GM06990 (cell line): ENCODE results near the gene SOX11.

Experiments used
- DNase-seq: peaks from one replicate; pipeline ENCODE4 v3.0.0-alpha.2; 2011; ENCODE audit not compliant: insufficient read length; ENCODE audit errors: extremely low read depth
- H3K27me3 ChIP-seq: replicated peaks from 2 replicates; pipeline ENCODE4 v1.6.0; 2011; ENCODE audit warnings: low read length; ENCODE audit not compliant: control insufficient read depth, insufficient read depth
- H3K36me3 ChIP-seq: 2 replicates; pipeline ENCODE4 v1.5.1; 2011; ENCODE audit warnings: low read length; ENCODE audit not compliant: control insufficient read depth, insufficient read depth
- H3K4me3 ChIP-seq: replicated peaks from 2 replicates; pipeline ENCODE4 v1.5.1; 2011; ENCODE audit warnings: low read depth, mild to moderate bottlenecking, control low read depth, low read length
- TF ChIP-seq, protein P1 (sequence below): IDR thresholded peaks from 2 replicates; pipeline ENCODE4 v1.5.1; 2011; ENCODE audit warnings: low read length, control low read depth, mild to moderate bottlenecking, inconsistent platforms; ENCODE audit not compliant: insufficient read depth, poor library complexity, severe bottlenecking

The SOX11 gene

DNA sequence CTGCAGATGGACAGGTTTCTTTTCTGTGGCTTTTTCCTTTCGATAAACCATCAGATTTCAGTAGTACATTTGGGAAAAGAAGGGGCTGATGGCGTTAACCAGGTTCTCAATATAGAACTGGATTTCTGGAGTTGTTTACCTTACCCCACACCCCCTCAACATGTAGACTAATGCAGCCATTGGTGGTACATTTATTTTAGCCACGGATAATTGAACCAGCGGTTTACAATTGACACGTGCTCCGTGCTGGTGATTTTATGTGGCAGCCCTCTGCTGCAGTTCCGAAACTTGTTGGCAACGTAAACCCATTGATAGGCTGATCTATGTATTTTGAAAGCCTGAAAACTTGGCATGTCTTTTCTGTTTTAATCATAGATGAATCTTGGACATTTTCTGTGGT, 5.4 kb downstream of the SOX11 start:
- TF ChIP-seq, protein P1, sequence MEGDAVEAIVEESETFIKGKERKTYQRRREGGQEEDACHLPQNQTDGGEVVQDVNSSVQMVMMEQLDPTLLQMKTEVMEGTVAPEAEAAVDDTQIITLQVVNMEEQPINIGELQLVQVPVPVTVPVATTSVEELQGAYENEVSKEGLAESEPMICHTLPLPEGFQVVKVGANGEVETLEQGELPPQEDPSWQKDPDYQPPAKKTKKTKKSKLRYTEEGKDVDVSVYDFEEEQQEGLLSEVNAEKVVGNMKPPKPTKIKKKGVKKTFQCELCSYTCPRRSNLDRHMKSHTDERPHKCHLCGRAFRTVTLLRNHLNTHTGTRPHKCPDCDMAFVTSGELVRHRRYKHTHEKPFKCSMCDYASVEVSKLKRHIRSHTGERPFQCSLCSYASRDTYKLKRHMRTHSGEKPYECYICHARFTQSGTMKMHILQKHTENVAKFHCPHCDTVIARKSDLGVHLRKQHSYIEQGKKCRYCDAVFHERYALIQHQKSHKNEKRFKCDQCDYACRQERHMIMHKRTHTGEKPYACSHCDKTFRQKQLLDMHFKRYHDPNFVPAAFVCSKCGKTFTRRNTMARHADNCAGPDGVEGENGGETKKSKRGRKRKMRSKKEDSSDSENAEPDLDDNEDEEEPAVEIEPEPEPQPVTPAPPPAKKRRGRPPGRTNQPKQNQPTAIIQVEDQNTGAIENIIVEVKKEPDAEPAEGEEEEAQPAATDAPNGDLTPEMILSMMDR: no peak
- H3K27me3 ChIP-seq: no peaks in the 10 kb centered on the region
- no peak overlapping the region for H3K4me3 ChIP-seq
- DNase-seq: no peak
- H3K36me3 ChIP-seq: no peaks in the 10 kb centered on the region

GRCh38 chr2:5698134-5698533, 6.0 kb downstream of the SOX11 start:
- Histone ChIP-seq H3K36me3 (no peaks in the 10 kb centered on the region), H3K27me3 (no peaks in the 10 kb centered on the region), H3K4me3 (no peak overlapping the region)
- no peak for DNase-seq
- TF ChIP-seq, protein P1: no peak

- Histone ChIP-seq H3K36me3 (no peaks in the 10 kb centered on the region), H3K27me3 (no peaks in the 10 kb centered on the region), H3K4me3 (no peak overlapping the region)
- DNase-seq: no peak
- TF ChIP-seq, protein P1: no peak
Measured at GRCh38 chr2:5699963-5700362, 7.8 kb downstream of the SOX11 start.

DNA sequence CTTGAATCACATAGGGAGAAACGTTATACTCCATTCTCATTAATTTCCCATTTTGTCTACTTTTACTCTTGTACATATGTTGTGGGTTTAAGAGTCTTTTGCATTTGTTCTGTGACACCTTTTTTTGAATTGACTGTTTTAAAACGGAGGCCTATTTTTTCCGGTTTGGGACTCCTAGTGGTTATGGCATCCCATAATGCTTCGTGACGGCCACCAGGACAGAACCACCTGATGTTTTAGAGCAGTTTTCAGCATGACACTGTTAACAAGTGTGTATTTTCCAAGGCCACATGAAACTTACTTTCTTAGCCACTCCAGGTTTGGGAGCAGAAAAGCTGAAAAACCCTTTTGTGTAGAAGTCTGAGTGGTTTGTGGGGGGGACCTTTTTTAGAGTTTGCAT, 8.4 kb downstream of the SOX11 start:
- TF ChIP-seq, protein P1: no peak
- Histone ChIP-seq H3K27me3 (no peaks in the 10 kb centered on the region), H3K4me3 (no peak overlapping the region), H3K36me3 (no peaks in the 10 kb centered on the region)
- no peak for DNase-seq

DNA sequence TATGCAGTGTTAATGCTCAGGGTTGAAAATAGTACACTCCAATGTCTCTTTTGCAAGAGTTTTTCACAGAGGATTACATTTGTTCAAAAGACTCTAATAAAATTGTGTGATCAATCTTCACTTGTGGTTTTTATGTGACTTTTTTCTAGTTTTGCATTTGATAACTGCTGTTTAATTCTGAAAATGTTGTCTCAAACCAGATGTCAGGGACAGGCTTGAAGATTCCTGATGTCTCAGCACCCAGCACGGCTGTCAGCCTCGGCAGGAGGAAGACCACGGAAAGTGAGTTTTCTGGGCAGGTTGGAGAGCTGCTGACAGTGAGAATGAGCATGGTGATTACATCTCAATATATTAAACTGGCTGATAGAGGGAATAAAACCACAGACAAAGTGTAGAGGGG, 9.1 kb downstream of the SOX11 start:
- H3K27me3 ChIP-seq: no peaks in the 10 kb centered on the region

GRCh38 chr2:5703166-5703565, 11.0 kb downstream of the SOX11 start:
- no peaks in the 10 kb centered on the region for H3K27me3 ChIP-seq
- no peak overlapping the region for H3K4me3 ChIP-seq
- TF ChIP-seq, protein P1: no peak
- DNase-seq: no peak
- no peaks in the 10 kb centered on the region for H3K36me3 ChIP-seq

More for the DNA sequence above, 9.1 kb downstream of the SOX11 start:
- H3K4me3 ChIP-seq: no peak overlapping the region
- TF ChIP-seq, protein P1: no peak
- DNase-seq: no peak
- H3K36me3 ChIP-seq: no peaks in the 10 kb centered on the region
